B cell (primary cell): ENCODE results near the gene RPL35. TPM values are rescaled to one million over a fixed set of nuclear protein-coding genes. Genes with fewer than 3 reads are reported as not detected.
A peak's percentile ranks its signal among the peaks of the same experiment; 100 is the strongest.

Source experiments
- ATAC-seq: fragments of 200-7000 bp; cut with Tn5 transposase; one replicate; pipeline ENCODE4 v1.10.0; 2021; ENCODE audit warnings: low read depth, mild to moderate bottlenecking, moderate number of reproducible peaks, moderate library complexity
- CTCF ChIA-PET: fragments of 350-600 bp; sonication (Branson Sonifier 250); formaldehyde crosslinking; loops from one replicate; lab custom pipeline; 2021; ENCODE audit warnings: antibody characterized with exemption, inconsistent platforms; lab: Charles Lee
- POLR2A ChIA-PET: fragments of 350-600 bp; sonication (Branson Sonifier 250); formaldehyde crosslinking; loops from one replicate; lab custom pipeline; 2021; ENCODE audit warnings: antibody characterized with exemption; lab: Charles Lee
- DNase-seq: peaks from one replicate; pipeline ENCODE4 v3.0.0; 2013
- H2AFZ ChIP-seq: 2 replicates; pipeline ENCODE4 v1.6.1; 2012; ENCODE audit warnings: mild to moderate bottlenecking, low read depth, low read length; ENCODE audit not compliant: insufficient read depth, poor library complexity, severe bottlenecking
- H3K27ac ChIP-seq, 2 donors: 1 replicate in 1 of 2; 2 replicates in 1 of 2; pipeline ENCODE4 v1.5.1; 2012 to 2013; ENCODE audit warnings: low read length in 2 of 2, mild to moderate bottlenecking in 2 of 2, moderate library complexity in 1 of 2
- H3K27me3 ChIP-seq, 4 experiments: fragments of 200-600 bp in 1 of 4; sonication (generic) in 1 of 4; replicated peaks in 1 of 4; 1 replicate in 2 of 4; 2 replicates in 2 of 4; pipeline versions ENCODE4 v1.6.1 to v1.7.0; 2013 to 2016; ENCODE audit warnings: low read length in 3 of 4, mild to moderate bottlenecking in 2 of 4, mixed read lengths in 1 of 4, moderate library complexity in 1 of 4; ENCODE audit not compliant: insufficient read depth in 4 of 4, control insufficient read depth in 3 of 4; ENCODE audit errors: control extremely low read depth in 1 of 4
- H3K36me3 ChIP-seq, 2 experiments: replicated peaks in 1 of 2; 1 replicate in 1 of 2; 2 replicates in 1 of 2; pipeline versions ENCODE4 v1.6.1 to v1.7.1; 2013; ENCODE audit warnings: low read length in 1 of 2; ENCODE audit not compliant: insufficient read depth in 2 of 2, control insufficient read depth in 1 of 2; ENCODE audit errors: control extremely low read depth in 1 of 2, extremely low read depth in 1 of 2
- H3K4me1 ChIP-seq, 2 donors: fragments of 200-600 bp in 1 of 2; sonication (generic) in 1 of 2; 1 replicate in 1 of 2; 2 replicates in 1 of 2; pipeline versions ENCODE4 v1.5.1 to v1.6.1; 2013 to 2017; ENCODE audit warnings: low read length in 2 of 2; ENCODE audit not compliant: control insufficient read depth in 2 of 2, insufficient read depth in 2 of 2
- H3K4me2 ChIP-seq: replicated peaks from 2 replicates; pipeline ENCODE3; 2012; ENCODE audit warnings: mild to moderate bottlenecking, low read depth, low read length; ENCODE audit not compliant: poor library complexity, severe bottlenecking
- H3K4me3 ChIP-seq, 5 experiments: fragments of 200-600 bp in 1 of 5; sonication (generic) in 1 of 5; 1 replicate in 3 of 5; 2 replicates in 2 of 5; pipeline versions ENCODE4 v1.5.1 to v1.7.0; 2011 to 2016; ENCODE audit warnings: low read length in 4 of 5, mild to moderate bottlenecking in 4 of 5, low read depth in 2 of 5, control low read depth in 1 of 5, moderate library complexity in 1 of 5; ENCODE audit not compliant: insufficient read depth in 1 of 5; ENCODE audit errors: control extremely low read depth in 1 of 5, extremely low read depth in 1 of 5
- H3K79me2 ChIP-seq: fragments of 200-600 bp; sonication (generic); one replicate; pipeline ENCODE4 v1.6.0; 2016; ENCODE audit warnings: low read length; ENCODE audit not compliant: control insufficient read depth, insufficient read depth
- H3K9ac ChIP-seq: fragments of 200-600 bp; sonication (generic); 2 replicates; pipeline ENCODE4 v1.6.1; 2017; ENCODE audit warnings: mild to moderate bottlenecking, low read length, moderate library complexity
- H3K9me3 ChIP-seq, 3 donors: one replicate each; pipeline versions ENCODE4 v1.6.1 to v1.7.1; 2013; ENCODE audit warnings: low read length in 2 of 3; ENCODE audit not compliant: control insufficient read depth in 2 of 3, insufficient read depth in 1 of 3; ENCODE audit errors: control extremely low read depth in 1 of 3
- H4K20me1 ChIP-seq: 2 replicates; pipeline ENCODE4 v1.6.0; 2012; ENCODE audit warnings: mild to moderate bottlenecking, low read length; ENCODE audit not compliant: insufficient read depth, control insufficient read depth, poor library complexity, severe bottlenecking
- H3K27ac Mint-ChIP-seq: one replicate; pipeline ENCODE4 v1.8.0; 2021; ENCODE audit warnings: mixed read lengths
- H3K27me3 Mint-ChIP-seq: one replicate; pipeline ENCODE4 v1.8.0; 2021; ENCODE audit warnings: mixed read lengths
- H3K4me1 Mint-ChIP-seq: one replicate; pipeline ENCODE4 v1.8.0; 2021; ENCODE audit warnings: mixed read lengths
- H3K4me3 Mint-ChIP-seq: one replicate; pipeline ENCODE4 v1.8.0; 2021; ENCODE audit warnings: mixed read lengths
- H3K9me3 Mint-ChIP-seq: one replicate; pipeline ENCODE4 v1.8.0; 2022; ENCODE audit warnings: mixed read lengths; ENCODE audit not compliant: insufficient read depth
- EZH2 ChIP-seq: IDR thresholded peaks from 2 replicates; pipeline ENCODE4 v1.6.1; 2012; ENCODE audit warnings: borderline replicate concordance, low read depth, mild to moderate bottlenecking, moderate library complexity, low read length; ENCODE audit not compliant: insufficient read depth, poor library complexity, severe bottlenecking
- WGBS: methylation state at CpG from one replicate; pipeline ENCODE4 v1.1.5; 2013; ENCODE audit warnings: missing lambda C conversion rate; ENCODE audit not compliant: insufficient coverage; 5-methylcytosine and 5-hydroxymethylcytosine counted together
- intact Hi-C: fragments of 100-400 bp; cut with micrococcal nuclease; formaldehyde crosslinking; loops from one replicate; pipeline ENCODE4 v1.10.0; 2022
- polyA plus RNA-seq: library from polyadenylated mRNA; depleted of rRNA; stranded (reverse); fragments of >200 nt; gene quantifications from 2 replicates; pipeline ENCODE4 v1.2.3, GENCODE V29; 2012
- total RNA-seq, 2 donors: library from RNA; stranded (reverse); fragments of 120-200 nt in 1 of 2; gene quantifications; 1 replicate in 1 of 2; 2 replicates in 1 of 2; pipeline versions ENCODE4 v1.2.3 to v1.2.4, GENCODE V29; 2013 to 2022
- TF ChIP-seq, protein P1 (sequence below): fragments of 200-600 bp; IDR thresholded peaks from one replicate; pipeline ENCODE4 v1.8.0; 2022; ENCODE audit warnings: antibody characterized with exemption, mild to moderate bottlenecking

The RPL35 gene
- total and polyA plus RNA-seq, 2 donors (not counting 1 experiment from before 2014, with no cell fraction given): 1,609 to 3,858 TPM

DNA sequence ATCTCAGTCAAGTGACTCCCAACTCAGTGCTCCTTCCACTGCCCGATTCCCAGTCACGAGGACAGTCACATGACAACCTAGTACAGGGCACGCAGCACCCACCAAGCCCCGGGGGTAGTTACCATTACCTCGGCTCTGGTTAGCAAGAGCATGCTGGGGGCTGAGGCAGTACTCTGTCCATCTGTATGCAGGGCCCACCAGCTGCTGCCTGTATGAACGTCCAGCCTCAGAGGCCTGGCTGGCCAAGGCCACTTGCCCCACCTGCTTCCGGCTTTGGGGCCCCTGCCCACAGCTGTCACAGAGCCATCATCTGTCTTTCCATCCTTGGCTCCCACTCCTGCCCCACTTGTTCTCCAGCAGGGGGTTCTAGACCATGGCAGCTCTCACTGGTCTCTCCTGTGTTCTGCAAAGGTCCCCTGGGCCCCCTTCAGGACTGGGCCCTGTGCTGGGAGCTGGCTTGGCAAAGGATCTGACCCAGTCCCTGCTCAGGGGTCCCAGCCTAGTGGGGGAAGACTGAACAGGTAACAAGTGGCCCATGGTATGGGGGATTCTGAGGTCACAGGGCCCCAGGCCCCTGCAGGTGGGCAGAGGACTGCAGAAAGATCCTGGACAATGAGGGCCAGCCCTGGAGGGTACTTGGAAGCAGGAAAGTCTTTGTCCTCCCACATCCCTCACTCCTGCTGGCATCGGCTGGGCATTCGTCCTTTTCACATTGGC, 3.3 kb downstream of the RPL35 start:
- DNase-seq (no peak), ATAC-seq (no peak)
- H4K20me1 ChIP-seq: peaks cover 41% of the 10 kb centered on the region
- no peaks in the 10 kb centered on the region for H3K27me3 ChIP-seq
- peaks cover 0 to 43% of the 10 kb centered on the region in 2 experiments for H3K36me3 ChIP-seq
- no peak overlapping the region for H3K4me2 ChIP-seq
- peaks cover 14 to 30% of the 10 kb centered on the region in 2 donors for H3K4me1 ChIP-seq
- no peak overlapping the region for H2AFZ ChIP-seq
- intact Hi-C loops: no loop called here
- H3K4me3 Mint-ChIP-seq: no peak overlapping the region
- CTCF ChIA-PET: interaction anchor here (0.7 to 7.9 kb wide), 2 partner anchors 85 to 100 kb away, joined by 3 to 61 read pairs; partner anchors contain the start of genes NR6A1 and OLFML2A
- H3K4me1 Mint-ChIP-seq: peaks cover 26% of the 10 kb centered on the region
- 92% methylated on average over 9 of the region's 9 CpGs for WGBS
- TF ChIP-seq, protein P1, sequence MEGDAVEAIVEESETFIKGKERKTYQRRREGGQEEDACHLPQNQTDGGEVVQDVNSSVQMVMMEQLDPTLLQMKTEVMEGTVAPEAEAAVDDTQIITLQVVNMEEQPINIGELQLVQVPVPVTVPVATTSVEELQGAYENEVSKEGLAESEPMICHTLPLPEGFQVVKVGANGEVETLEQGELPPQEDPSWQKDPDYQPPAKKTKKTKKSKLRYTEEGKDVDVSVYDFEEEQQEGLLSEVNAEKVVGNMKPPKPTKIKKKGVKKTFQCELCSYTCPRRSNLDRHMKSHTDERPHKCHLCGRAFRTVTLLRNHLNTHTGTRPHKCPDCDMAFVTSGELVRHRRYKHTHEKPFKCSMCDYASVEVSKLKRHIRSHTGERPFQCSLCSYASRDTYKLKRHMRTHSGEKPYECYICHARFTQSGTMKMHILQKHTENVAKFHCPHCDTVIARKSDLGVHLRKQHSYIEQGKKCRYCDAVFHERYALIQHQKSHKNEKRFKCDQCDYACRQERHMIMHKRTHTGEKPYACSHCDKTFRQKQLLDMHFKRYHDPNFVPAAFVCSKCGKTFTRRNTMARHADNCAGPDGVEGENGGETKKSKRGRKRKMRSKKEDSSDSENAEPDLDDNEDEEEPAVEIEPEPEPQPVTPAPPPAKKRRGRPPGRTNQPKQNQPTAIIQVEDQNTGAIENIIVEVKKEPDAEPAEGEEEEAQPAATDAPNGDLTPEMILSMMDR: no peak
- no peak for TF ChIP-seq EZH2
- no peaks in the 10 kb centered on the region for H3K9me3 ChIP-seq
- peaks cover 3% of the 10 kb centered on the region for H3K79me2 ChIP-seq
- POLR2A ChIA-PET: no interaction called here
- H3K4me3 ChIP-seq: no peak overlapping the region
- no peaks in the 10 kb centered on the region for H3K27me3 Mint-ChIP-seq
- H3K9me3 Mint-ChIP-seq: no peaks in the 10 kb centered on the region
- no peak overlapping the region for H3K27ac ChIP-seq
- no peak overlapping the region for H3K9ac ChIP-seq
- H3K27ac Mint-ChIP-seq: no peak overlapping the region

DNA sequence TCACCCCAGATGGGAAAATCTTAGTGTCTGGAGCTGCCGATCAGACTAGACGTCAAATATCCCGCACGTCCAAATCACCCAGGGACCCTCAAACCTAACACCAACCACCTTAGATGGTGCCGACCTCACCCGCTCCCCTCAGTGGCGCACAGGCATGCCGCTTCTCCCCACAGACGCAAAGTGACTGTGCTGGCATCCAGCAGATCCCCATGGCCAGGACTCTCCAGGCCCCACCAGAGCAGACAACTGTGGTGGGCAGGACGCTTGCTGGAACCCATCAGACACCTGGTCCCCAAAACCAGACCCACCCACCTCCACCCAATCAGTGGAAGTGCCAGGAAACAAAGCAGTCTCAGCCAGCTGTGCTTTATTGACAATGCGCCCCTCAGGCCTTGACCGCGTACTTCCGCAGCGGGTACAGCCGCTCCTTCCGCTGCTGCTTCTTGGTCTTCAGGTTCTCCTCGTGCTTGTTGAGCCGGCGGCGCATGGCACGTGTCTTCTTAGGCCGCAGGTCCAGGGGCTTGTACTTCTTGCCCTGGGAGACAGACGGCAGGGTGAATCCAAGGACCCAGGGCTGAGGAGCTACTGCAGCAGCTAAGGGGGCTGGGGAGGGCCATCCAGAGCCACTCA, 4.1 kb downstream of the RPL35 start:
- Histone ChIP-seq H3K4me2 (no peak overlapping the region), H4K20me1 (peaks cover 41% of the 10 kb centered on the region), H3K27ac (no peak overlapping the region), H3K4me3 (no peak overlapping the region), H2AFZ (no peak overlapping the region), H3K9ac (no peak overlapping the region), H3K9me3 (no peaks in the 10 kb centered on the region), H3K4me1 (peaks cover 14 to 27% of the 10 kb centered on the region in 2 donors), H3K79me2 (peaks cover 3% of the 10 kb centered on the region), H3K27me3 (no peaks in the 10 kb centered on the region), H3K36me3 (peaks cover 0 to 43% of the 10 kb centered on the region in 2 experiments)
- ATAC-seq (no peak), DNase-seq (no peak)
- H3K27me3 Mint-ChIP-seq: no peaks in the 10 kb centered on the region
- H3K4me1 Mint-ChIP-seq: peaks cover 28% of the 10 kb centered on the region
- POLR2A ChIA-PET: no interaction called here
- 93% methylated on average over 24 of the region's 24 CpGs for WGBS
- TF ChIP-seq, protein P1: no peak
- no peak for TF ChIP-seq EZH2
- intact Hi-C loops: no loop called here
- CTCF ChIA-PET: interaction anchor here (0.8 to 7.9 kb wide), 2 partner anchors 9 to 84 kb away, joined by 3 to 61 read pairs; partner anchors contain the start of genes NR6A1 and OLFML2A
- no peaks in the 10 kb centered on the region for H3K9me3 Mint-ChIP-seq
- H3K4me3 Mint-ChIP-seq: no peak overlapping the region
- peak overlapping the region; percentile 26 for H3K27ac Mint-ChIP-seq
